HG03439 (cell line): ENCODE data around the gene PYCARD.
"Not testable (repeated sequence)": the region's sequence is repeated elsewhere in the genome, so short reads cannot be mapped to it uniquely, and the experiment has no call there.

Source experiments
- ATAC-seq: cut with Tn5 transposase; IDR thresholded peaks from one replicate; pipeline ENCODE4 v1.9.1; 2021; ENCODE audit warnings: mild to moderate bottlenecking, moderate library complexity; ENCODE audit not compliant: unreplicated experiment

PYCARD gene

GRCh38 chr16:31202414-31203375 is at the start of gene PYCARD:
Gene PYCARD, minus strand, starts transcription at chr16:31202760. Its CDS starts 70 bp downstream, at chr16:31202690.
- peak; percentile 29 for ATAC-seq

DNA sequence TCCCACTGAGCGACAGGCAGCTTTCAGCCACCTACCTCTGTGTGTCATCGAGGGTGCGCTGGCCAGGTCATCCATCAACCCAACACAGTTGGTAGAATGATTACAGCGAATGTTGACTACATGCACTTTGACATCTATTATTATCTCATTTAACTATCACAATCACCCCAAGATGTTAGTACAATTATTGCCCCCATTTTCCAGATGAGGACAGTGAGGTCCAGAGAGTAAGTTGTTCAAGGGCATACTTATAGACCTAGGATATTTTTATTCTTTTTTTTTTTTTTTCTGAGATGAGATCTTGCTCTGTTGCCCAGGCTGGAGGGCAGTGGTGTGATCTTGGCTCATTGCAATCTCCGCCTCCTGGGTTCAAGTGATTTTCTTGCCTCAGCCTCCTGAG is 48.9 kb upstream of the PYCARD start:
- ATAC-seq = no peak

DNA sequence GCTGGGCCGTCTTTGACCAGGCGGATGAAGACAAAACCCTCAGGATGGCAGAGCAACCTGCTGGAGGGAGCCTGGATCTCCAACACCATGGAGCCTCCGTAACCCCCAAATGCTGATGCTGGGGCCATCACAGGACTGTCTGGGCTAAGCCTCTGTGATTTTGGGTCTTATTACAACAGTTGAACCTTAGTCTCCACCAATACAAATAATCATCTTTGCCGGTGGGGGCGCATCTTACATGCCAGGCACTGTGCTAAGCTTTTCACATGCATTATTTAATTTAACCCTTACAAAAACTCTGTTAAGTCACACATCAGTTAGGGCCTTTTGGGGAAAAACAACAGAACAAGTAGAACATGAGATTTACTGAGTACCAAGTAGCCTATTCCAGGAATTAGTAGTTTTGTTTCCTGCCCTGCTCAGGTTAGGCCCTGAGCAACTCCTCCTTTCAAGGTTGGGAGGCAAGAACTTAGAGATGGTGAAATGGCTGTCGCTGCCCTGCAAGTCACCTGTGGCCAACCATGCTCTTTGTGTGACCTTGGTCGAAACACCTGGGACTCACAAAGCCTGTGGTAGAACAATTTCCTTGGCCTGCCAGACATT is 48.3 kb upstream of the PYCARD start:
- no peak for ATAC-seq

DNA sequence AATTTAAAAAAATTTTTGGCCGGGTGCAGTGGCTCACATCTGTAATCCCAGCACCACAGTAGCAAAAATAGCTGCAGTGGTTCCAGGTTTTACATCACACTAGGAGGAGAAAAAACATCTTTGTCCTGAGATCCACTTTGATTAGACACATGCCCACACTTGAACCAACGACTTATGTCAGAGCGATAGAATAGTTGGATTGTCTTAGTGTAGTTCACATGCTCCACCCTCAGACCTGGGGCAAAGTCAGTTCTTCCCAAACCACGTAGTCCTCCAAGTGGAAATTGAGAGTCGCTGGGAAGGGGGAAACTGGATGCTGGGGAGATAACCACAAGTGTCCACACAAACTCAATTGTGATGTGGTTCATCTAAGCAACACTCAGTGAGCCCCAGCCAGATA is 45.8 kb upstream of the PYCARD start:
- no peak for ATAC-seq

GRCh38 chr16:31246296-31246695 is 43.7 kb upstream of the PYCARD start:
- no peak for ATAC-seq

DNA sequence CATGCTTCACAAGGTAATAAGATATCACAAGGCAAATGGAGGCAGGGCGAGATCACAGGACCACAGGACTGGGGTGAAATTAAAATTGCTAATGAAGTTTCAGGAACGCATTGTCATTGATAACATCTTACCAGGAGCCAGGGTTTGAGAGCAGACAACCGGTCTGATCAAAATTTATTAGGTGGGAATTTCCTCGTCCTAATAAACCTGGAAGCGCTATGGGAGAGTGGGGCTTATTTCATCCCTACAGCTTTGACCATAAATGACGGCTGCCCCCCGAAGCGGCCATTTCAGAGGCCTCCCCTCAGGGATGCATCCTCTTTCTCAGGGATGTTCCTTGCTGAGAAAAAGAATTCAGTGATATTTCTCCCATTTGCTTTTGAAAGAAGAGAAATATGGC is 43.0 kb upstream of the PYCARD start:
- ATAC-seq = not testable (repeated sequence)

GRCh38 chr16:31243734-31244670 is 41.4 kb upstream of the PYCARD start:
- ATAC-seq = no peak

- ATAC-seq = no peak
Measured at GRCh38 chr16:31242206-31242605, 39.6 kb upstream of the PYCARD start.

DNA sequence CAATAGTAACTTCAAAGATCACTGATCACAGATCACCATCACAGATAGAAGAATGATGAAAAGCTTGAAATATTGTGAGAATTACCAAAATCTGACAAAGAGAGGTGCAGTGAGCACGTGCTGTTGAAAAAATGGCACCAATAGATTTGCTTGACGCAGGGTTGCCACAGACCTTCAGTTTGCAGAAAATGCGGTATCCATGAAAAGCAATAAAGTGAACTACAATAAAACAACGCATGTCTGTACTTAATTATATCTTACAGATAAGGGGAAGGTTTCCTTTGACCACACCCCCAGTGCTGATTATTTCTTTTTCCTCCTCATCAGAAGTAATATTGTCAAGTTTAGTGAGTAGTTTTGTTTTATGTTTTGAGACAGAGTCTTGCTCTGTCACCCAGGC is 35.5 kb upstream of the PYCARD start:
- no peak for ATAC-seq

- ATAC-seq = no peak
Measured at GRCh38 chr16:31229501-31229900, 26.9 kb upstream of the PYCARD start.

- ATAC-seq = no peak
Measured at GRCh38 chr16:31228206-31228605, 25.6 kb upstream of the PYCARD start.

DNA sequence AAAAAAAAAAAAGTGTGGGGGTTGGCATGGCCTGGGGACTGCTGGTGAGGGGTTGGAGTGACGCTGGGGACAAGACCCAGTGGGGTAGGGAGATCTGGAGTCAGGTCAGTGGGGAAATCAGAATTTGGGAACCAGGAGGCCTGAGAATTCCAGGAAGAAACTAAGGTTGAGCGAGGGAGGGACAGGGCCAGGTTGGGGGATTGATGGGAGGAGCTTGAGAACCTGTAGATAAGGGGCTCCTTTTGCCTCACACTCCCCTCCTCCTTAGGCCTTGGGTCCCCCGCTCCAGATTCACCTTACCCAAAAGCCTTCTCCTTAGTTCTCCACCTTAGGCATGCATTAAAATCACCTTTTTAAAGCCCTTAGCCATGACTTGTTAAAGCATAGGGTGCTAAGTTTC is 22.6 kb upstream of the PYCARD start:
- ATAC-seq = no peak

GRCh38 chr16:31224092-31224955 is 21.8 kb upstream of the PYCARD start:
- no peak for ATAC-seq

DNA sequence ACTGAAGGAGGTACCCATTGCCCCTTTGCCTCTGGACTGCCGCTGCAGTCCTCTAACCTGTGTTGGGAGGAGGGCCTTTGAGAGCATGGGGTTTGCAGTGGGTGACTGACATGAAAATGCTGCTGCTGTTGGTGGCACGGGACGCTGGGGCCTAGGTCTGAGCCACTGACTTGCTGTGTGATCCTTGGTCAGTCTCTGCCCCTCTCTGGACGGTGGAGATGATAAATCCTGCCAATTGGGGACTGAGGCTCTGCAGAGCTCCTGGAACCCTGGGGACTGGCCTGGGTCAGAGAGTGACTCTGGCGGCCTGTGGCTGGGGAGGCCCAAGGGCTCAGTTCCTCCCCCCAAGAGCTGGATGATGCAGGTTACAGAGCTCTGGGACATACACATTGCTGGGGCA is 20.5 kb upstream of the PYCARD start:
- no peak for ATAC-seq

GRCh38 chr16:31221357-31222160 is 19.0 kb upstream of the PYCARD start:
- ATAC-seq = no peak

DNA sequence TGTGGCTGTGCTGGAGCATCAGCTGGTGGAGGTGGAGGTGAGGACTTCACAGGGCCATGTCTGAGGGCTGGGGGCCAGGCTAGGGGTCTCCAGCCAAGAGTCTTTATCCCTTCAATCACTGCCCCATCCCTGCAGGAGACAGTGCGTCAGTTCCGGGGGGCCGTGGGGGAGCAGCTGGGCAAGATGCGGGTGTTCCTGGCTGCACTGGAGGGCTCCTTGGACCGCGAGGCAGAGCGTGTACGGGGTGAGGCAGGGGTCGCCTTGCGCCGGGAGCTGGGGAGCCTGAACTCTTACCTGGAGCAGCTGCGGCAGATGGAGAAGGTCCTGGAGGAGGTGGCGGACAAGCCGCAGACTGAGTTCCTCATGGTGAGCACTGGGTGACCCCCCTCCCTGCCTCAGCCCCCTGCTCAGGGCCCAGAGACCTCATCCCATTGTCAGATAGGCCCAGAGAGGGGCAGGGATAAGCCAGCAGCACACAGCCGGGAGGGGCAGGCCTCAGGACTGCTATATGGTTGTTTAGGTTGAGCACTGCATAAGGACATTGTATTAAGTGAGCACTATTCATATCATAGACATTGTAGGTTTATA is 16.7 kb upstream of the PYCARD start:
- no peak for ATAC-seq

DNA sequence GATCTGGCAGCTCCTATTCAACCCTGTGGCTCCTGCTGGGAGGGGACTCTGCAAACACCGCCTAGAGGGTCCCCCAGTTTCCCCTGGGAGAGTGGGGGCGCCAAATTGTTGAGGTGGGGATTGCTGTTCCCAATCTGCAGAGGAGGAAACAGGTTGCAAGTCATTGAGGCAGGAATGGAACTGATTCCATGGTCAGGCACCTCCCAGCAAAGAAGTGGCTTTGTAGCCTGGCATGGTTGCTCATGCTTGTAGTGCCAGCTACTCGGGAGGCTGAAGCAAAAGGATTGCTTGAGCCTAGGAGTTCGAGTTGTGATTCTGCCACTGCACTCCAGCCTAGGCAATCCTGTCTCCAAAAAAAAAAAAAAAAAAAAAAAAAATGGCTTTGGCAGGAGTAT is 14.6 kb upstream of the PYCARD start:
- ATAC-seq = no peak

GRCh38 chr16:31216422-31217135 is 14.0 kb upstream of the PYCARD start, which contains the start of gene PYDC1:
Gene PYDC1, minus strand, starts transcription at chr16:31217135. Its CDS starts 107 bp downstream, at chr16:31217028.
- no peak for ATAC-seq
